HG03039 (cell line): Measurements from ENCODE around the gene PLXNA4.

Experiments used
- ATAC-seq: cut with Tn5 transposase; IDR thresholded peaks from one replicate; pipeline ENCODE4 v1.9.1; 2021; ENCODE audit warnings: mild to moderate bottlenecking, moderate library complexity; ENCODE audit not compliant: unreplicated experiment

The PLXNA4 gene

DNA sequence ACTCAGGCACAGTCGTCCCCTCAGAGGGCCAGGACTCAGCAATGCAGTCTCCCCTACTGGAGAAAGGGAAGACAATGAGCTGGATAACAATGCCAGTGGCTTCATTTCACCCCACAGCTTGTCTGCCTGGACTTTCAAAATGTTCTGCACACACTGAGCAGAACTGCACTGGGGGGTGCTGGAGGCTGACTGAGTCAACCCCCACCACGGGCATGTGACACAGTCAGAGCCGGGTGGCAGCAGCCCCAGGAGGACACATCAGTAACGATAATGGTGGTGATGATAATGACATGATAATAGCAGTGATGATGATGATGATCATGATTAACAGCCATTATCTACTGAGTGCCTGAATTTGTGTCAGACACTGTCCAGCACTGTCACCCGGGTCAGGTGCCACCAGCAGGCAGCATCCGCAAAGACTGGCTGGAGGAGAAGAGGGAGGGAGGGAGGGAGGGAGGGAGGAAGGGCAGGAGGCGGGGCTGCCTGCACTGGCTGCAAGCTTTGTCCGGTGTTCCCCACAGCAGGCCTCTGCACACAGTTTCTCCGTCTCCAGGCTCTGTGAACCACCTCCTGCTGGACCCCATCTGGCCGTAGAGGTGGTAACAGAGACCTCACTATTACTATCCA lies 67.4 kb downstream of the PLXNA4 start:
- ATAC-seq = no peak

DNA sequence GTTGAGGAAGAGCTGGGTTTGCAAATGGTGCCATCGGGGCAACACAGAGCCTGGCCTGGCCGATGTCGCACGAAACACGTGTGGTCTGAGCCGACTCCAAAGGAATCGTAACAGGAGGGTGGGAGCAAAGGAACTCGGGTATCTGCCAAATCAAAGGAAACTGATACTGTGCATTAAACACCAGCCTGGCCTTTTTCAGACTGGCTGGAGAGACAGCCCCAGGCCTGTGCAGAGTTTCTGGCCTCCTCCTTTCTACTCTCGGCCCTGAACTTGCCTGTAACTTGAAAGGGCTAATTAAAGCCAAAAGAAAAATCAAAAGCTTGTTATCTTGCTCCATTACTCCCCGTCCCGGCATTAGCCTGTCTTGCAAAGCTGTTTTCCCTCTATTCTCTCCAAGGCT lies 71.4 kb downstream of the PLXNA4 start:
- no peak for ATAC-seq

DNA sequence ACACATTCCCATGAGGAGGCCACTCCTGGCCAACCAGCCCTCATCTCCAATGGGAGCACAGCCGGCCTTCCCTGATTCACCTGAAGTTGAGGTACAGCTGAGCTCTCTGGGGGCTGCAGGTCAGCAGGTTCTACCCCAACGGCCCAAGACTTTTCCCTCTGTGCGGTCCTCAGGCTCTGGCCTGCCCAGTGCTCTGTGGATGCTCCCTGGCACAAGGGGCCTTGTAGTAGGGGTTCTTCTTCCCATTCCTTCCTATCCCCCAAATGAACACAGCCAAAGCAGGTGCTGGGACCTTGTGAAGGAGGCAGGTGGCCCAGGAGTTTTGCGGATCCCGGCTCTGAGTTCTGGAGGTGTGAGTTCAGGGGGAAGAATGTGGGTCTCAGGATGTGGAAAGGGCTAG lies 72.2 kb downstream of the PLXNA4 start:
- ATAC-seq = no peak

DNA sequence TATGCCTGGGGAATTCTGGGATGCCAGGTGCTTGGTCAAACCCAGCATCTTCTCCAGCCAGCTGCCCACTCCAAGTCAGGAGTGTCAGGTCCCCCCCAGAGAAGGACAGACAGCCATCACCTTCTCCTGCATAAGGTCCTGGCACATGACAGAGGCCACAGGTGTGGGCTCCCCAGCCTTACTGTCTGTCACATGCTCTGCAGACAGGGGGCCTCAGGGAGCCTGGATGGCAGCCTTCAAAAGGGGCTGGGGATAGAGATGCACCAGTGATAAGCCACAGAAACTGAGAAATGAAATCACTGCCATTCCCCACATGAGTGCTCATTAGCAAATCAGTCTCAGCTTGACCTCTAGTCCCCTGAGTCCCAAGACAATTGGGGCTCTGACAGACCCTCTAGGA lies 72.9 kb downstream of the PLXNA4 start:
- no peak for ATAC-seq

DNA sequence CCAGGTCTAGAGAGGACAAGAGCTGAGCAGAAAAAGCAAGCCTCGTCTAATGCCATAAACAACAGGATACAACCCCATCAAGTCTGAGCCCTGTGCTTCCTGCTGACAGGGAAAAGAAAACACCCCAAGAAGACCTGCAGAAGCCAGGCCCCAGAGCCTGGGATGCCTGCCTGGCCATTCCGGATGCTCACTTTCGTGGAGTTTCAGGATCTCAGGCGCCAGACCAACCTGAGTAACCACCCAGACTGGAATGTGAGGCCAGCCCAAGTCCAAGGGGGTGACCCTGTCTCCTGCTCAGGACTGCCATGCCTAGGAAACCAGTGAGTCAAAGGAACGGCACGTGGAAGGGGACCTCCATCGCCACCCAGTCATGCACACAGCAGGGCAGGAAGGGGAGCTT lies 74.3 kb downstream of the PLXNA4 start:
- ATAC-seq = no peak

DNA sequence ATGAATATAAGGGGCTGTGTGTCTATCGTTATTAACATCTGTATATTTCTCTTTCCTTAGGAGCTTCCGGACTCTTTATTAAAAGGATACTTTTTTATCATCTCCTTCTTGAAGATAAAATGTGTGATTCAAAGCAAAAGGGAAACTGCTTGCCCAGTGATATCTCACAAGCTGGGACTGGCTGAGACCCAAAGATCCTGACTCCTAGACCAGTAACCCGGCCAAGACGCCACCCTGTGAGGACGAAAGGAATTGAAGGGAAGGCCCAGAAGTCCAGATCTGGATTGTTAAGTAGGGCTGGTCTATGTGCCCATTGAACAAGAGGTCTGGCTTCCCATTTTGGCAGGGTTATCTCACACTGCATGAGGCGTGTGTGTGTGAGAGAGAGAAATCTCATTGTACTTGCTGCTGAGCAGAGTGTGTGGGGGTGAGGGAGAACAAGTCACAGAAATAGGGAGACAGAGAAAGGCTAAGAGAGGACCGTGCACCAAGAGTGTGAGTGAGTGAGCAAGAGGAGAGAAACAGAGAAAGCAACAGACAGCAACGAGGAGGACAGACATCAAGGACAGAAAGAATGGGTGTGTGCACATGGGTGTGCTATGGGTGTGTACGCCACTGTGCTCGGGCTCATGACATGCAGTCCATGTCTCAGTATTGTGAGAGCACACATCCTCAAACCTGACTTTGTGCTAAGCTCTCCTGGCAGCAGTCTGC lies 75.4 kb downstream of the PLXNA4 start:
- ATAC-seq = no peak

DNA sequence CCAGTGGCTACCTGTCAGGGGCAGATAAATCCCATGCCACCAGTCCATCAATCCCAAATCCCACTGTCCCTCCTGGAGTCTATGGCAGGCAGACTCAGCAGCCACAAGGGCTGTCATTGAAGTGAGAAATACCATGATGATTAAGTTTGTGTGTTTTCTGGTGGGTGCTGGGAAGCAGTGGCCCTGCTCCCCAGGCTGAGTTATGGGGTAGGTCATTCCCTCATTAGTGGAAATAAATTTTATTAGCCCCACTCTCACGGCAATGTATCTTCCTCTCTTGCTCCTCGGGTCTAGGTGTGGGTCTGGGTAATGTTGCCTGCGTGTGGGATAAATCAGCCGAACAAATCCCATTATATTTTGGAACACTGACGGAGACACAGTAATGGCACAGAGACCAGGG lies 76.8 kb downstream of the PLXNA4 start:
- ATAC-seq = no peak

DNA sequence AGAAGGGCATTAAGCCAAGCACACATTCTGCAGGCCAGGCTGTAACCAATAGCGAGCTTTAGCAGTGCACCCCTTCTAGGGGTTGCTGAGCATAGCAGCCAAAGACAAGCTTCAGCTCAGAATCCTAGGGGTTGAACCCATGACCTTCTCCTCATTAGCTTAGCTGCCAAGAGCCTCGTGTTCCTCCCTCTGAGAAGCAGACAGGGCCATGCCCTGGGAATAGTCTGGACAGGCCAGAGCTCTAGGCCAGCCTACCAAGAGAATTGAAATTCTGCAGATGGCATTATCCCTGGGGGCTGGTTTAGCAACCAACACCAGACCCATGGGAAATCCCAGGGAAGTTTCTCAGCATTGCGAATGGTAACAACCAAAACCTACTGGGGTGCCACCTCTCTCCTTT lies 77.2 kb downstream of the PLXNA4 start:
- no peak for ATAC-seq

DNA sequence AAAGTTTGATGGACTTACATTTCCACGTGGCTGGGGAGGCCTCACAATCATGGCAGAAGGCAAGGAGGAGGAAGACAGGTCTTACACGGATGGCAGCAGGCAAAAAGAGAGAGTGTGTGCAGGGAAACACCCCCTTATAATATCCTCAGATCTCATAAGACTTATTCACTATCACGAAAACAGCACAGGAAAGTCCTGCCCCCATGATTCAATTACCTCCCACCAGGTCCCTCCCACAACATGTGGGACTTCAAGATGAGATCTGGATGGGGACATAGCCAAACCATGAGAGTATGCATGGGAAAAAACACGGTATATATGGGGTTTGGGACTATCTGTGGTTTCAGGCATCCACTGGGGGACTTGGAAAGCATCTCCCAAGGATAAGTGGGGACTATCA lies 78.0 kb downstream of the PLXNA4 start:
- ATAC-seq = no peak

DNA sequence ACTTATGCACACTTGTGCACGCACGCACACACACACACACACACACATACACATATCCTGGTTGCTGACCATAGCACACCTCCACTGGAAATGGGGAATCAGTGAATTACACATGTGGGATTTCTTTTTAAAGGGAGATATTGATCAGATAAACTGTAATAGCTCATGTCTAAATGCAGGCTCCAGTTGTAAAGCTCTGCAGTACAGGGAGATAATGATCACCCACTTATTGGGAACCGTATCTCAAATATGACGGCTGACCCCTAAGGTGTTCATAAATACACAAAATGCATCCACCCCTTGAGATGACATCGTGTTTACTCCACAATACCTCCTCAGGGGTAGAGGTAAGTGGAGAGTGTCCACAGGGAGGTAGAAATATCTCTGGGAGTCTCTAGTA lies 79.2 kb downstream of the PLXNA4 start:
- ATAC-seq = no peak

DNA sequence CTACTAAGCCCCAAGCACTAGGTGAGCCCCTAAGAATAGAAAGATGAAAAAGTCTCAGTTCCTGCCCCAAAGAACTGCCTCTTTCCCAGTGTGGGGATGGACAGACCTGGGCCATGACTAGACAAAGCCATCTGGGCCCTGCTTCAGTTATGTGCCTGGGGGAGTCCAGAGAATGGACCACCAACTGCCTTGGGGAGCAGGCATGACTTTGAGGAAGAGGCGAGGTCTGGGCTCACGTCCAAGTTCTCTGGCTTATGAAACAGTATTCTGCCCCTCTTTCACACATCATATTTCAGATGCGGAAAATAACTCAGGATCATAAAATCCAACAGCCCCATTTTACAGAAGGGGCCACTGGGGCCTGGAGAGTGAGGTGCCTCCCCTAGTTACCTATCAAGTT lies 80.3 kb downstream of the PLXNA4 start:
- no peak for ATAC-seq

DNA sequence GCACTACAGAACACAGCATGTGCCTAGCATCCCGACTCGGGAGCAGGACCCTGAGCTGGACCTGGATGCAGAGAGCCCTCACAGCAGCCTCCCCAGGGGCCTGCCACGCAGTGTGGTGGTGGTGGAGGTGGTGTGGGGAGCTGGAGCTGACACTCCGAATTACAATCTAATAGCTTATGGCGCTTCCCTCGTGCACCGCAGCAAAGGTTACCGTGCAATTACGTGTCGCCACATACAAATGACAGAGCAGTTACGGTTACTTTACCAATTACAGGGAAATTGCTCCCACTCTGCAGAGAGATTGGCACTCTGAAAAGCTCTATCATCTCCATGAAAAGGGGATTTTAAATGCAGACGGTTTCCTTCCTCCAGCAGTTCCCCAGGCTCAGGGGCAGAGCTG lies 81.8 kb downstream of the PLXNA4 start:
- ATAC-seq = no peak

DNA sequence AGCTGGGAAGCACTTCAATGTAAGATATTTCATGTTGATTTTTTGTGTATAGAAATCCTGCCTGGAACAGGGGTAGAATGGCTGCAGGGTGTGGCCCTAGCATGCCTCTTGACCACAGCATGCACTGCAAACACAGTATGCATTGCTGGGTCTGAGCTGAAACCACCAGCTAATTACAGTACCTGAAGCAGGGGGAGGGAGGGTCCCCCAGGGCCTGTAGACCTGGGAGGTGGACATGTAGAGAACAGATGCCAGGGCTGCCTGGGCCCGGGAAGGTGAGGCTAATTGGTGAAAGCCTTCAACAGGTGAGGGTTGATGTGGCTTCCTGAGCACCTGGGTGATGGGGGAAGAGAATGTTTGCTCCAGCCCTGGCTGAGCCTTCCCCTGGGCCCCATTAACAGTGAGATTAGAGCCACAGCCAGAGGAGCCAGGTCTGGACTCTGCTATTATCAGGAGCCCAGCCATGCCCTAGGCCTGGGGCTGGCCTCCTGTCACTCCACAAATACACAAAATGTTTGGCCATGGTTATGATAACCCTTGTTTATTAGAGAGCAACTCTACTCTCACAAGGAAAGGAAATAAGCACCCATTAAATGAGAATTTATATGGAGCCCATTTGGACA lies 83.3 kb downstream of the PLXNA4 start:
- no peak for ATAC-seq

DNA sequence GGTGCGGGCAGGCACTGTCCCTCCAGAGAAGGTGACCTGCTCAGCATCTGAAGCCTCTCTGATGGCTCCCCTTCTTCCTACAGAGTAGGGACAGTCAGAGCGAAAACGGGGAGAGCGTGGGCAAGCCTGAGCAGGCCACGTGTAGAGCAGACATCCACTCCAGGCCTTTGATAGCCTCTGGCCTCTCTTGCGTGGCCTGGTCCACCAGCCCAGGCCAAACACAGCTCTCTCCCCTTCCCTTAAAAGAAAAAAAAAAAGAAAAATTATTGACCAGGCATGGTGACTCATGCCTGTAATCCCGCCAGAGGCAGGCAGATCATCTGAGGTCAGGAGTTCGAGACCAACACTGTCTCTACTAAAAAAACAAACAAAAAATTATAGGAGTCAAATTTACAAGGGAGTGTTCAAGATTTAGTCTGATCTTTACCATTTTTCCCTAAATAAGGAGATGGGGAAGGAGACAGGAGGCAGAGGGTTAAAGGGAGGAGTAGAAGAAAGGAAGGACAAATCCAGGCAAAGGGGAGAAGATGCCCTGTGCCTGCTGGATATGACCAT lies 84.8 kb downstream of the PLXNA4 start:
- ATAC-seq = no peak

DNA sequence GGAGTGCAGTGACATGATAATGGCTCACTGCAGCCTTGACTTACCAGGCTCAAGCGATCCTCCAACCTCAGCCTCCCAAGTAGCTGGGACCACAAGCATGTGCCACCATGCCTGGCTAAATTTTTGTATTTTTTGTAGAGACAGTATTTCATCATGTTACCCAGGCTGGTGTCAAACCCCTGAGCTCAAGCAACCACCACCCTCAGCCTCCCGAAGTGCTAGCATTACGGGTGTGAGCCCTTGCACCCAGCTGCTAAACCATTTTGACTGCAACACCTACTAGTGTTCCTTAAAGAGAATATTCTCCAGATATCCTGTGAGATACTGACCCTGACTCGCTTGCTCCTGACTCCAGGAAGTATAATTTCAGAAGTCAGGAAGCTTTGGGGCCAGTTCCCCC lies 85.8 kb downstream of the PLXNA4 start:
- no peak for ATAC-seq

DNA sequence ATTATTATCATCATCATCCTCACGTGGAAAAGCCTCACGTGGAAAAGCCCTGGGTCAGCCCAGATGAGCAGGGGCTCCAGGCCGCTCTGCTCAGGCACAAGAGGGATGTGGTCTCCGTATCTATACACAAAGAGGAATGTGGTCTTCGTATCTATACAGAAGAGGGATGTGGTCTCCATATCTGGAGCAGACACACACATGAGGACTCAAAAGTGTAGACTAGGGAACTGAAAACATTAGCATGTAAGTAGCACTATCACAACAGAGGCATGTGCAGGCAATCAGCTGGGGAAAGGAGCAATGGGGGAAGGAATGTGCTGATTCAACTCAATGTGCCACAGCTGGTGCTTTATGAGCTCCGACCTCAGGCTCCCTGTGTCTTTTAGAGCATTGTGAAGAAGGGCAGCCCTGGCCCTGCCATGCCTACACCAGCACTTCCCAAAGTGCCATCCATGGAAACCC lies 86.5 kb downstream of the PLXNA4 start:
- ATAC-seq = no peak

DNA sequence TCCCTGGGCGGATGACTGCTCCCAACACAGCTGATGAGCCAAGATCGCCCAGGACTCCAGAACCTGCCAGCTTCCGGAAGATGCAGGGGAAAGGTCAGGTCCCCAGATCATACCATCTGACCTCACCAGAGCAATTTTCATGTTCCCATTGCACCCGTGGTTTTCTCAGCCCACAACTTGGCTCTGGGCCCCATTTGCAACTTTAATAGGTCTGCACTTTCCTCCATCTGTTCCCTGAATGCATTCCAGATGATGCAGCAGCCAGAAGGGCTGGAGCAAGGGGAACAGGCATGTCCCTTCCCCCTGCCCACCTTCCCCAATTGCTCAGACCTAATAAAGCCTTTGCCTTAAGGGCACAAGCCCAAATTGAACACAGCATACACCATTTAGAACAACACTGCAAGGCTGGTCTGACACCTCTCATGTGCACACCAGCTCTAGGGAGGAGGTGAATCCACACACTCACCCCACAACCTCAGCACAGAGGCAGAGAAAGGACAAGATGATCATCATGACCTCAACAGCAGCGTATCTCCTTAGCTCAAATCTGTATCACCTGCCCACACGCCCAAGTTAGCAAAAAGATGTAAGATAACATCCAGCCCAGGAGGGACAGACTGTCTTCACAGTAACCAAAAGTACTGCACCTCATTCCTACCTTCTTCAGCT lies 87.5 kb downstream of the PLXNA4 start:
- ATAC-seq = no peak

DNA sequence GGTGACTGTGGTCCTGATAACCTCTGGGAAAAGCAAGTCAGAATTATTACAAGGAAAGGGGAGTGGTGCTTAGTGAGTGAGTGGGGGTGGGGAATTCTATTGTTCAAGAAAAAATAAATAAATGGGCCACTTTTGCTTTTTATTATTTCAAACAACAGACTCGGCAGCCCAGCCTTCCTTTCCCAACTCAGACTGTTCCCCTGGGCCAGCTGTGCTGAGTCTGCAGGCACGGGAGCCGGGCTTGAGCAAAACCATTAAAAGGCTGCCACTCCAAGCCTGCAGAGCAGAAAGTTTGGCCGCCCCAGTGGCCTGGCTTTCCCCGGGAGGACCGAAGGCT lies 90.0 kb downstream of the PLXNA4 start:
- no peak for ATAC-seq

DNA sequence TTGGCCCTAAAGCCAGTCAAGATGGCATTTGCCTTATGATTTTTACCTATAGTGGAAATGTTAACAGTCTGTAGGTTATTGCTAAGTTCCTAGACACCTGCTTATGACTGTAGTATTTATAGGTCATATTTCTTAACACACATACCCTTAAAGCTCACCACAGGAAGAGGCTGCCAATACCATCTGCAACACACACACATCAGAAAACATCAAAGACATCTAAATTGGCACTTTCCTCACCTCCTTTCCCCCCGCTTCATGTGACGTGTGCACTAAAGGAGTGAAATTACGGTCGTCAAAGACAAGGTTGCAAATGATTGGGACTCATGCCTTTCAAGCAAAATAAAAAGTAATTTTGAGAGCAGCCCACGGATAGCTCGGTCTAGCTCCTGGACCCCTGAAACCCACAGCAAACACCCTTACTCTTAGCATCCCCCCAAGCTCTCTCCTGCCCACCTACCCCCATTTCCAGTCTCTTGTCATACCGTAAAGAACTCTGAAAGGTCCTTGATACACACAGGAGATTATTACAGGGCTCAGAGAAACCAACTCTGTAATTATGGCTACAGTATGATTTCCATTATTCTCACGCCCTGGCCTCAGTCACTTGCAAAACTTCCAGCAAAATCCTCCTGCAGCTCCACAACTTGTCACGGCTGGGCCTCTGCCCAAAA lies 90.5 kb downstream of the PLXNA4 start:
- ATAC-seq = no peak

DNA sequence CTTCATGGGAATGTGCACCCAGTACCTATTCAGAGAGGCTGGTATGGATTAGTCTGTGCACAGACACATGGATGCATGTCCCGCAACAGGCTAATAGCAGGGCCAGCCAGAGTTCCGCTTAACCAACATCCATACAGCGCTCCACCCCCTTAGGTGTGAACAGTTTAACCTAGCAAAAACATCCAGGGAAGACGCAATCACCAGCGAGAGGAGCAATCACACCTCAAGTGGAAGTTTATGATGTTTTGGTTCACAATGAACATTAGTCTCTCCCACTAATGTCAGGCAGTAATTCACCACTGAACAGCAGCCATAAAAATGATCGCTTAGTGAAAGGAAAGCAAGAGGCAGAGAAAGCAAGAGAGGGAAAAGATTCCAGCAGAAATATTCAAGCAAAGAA lies 91.1 kb downstream of the PLXNA4 start:
- no peak for ATAC-seq

DNA sequence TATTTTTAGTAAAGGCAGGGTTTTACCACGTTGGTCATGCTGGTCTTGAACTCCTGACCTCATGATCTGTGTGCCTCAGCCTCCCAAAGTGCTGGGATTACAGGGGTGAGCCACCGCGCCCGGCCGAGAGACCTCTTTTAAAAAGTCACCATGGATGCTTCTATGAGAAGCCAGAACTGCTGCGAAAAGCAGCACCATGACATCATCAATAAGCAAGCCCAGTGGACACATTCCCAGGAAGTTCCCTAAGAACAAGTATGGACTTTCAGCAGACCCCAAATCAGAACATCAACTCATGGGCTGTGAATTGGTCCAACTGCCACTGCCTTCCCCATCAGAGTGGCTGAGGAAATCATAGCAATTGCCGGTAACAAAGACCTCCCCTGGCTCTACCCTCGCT lies 93.4 kb downstream of the PLXNA4 start:
- ATAC-seq = no peak
